Liver (tissue), 9 donors: ENCODE measurements around the gene METTL15. TPM values are rescaled to one million over a fixed set of nuclear protein-coding genes. Genes with fewer than 3 reads are reported as not detected.

Source experiments
- DNase-seq: peaks from one replicate; pipeline ENCODE4 v3.0.0-alpha.2; 2017; ENCODE audit warnings: low spot score
- H3K27ac ChIP-seq, 2 donors: one replicate each; pipeline ENCODE4 v1.7.0; 2013; ENCODE audit warnings: inconsistent platforms in 2 of 2, low read length in 2 of 2, control low read depth in 1 of 2, low read depth in 1 of 2, mild to moderate bottlenecking in 1 of 2
- H3K27me3 ChIP-seq, 4 donors: one replicate each; pipeline versions ENCODE4 v1.6.1 to v1.7.0; 2013; ENCODE audit warnings: low read length in 3 of 4, inconsistent platforms in 1 of 4, mild to moderate bottlenecking in 1 of 4, moderate library complexity in 1 of 4; ENCODE audit not compliant: control insufficient read depth in 4 of 4, insufficient read depth in 4 of 4
- H3K36me3 ChIP-seq, 4 donors: one replicate each; pipeline versions ENCODE4 v1.6.1 to v1.7.0; 2013; ENCODE audit warnings: low read length in 3 of 4, mild to moderate bottlenecking in 3 of 4, low read depth in 1 of 4, moderate library complexity in 1 of 4; ENCODE audit not compliant: control insufficient read depth in 4 of 4, insufficient read depth in 3 of 4
- H3K4me1 ChIP-seq, 4 donors: one replicate each; pipeline versions ENCODE4 v1.6.1 to v1.7.0; 2013; ENCODE audit warnings: low read length in 3 of 4, mild to moderate bottlenecking in 3 of 4, moderate library complexity in 1 of 4; ENCODE audit not compliant: control insufficient read depth in 4 of 4, insufficient read depth in 4 of 4
- H3K4me3 ChIP-seq, 3 donors: one replicate each; pipeline versions ENCODE4 v1.6.1 to v1.7.0; 2013; ENCODE audit warnings: low read length in 3 of 3, control low read depth in 1 of 3, low read depth in 1 of 3, mild to moderate bottlenecking in 1 of 3
- H3K9ac ChIP-seq, 2 donors: one replicate each; pipeline ENCODE4 v1.7.0; 2013; ENCODE audit warnings: low read length in 2 of 2, mild to moderate bottlenecking in 2 of 2, moderate library complexity in 2 of 2, control low read depth in 1 of 2, low read depth in 1 of 2
- H3K9me3 ChIP-seq, 4 donors: one replicate each; pipeline versions ENCODE4 v1.6.1 to v1.7.0; 2013; ENCODE audit warnings: low read length in 3 of 4; ENCODE audit not compliant: control insufficient read depth in 4 of 4
- EGR1 ChIP-seq, 2 donors: IDR thresholded peaks; 2 replicates each; pipeline ENCODE4 v1.6.1; 2016 to 2018; ENCODE audit warnings: antibody characterized with exemption in 2 of 2, low read depth in 2 of 2
- FOXA1 ChIP-seq: IDR thresholded peaks from 2 replicates; pipeline ENCODE4 v1.6.1; 2016; ENCODE audit warnings: antibody characterized with exemption
- FOXA2 ChIP-seq: IDR thresholded peaks from 2 replicates; pipeline ENCODE4 v1.6.1; 2016; ENCODE audit warnings: antibody characterized with exemption
- GABPA ChIP-seq, 2 donors: IDR thresholded peaks in 1 of 2; conservative IDR thresholded peaks in 1 of 2; 2 replicates each; pipeline ENCODE4 v1.6.1; 2016; ENCODE audit warnings: antibody characterized with exemption in 2 of 2, mild to moderate bottlenecking in 1 of 2, moderate library complexity in 1 of 2
- HNF4A ChIP-seq, 2 donors: conservative IDR thresholded peaks; 2 replicates each; pipeline ENCODE4 v1.6.1; 2016; ENCODE audit warnings: antibody characterized with exemption in 2 of 2, mild to moderate bottlenecking in 2 of 2
- HNF4G ChIP-seq: IDR thresholded peaks from 2 replicates; pipeline ENCODE4 v1.6.1; 2016; ENCODE audit warnings: antibody characterized with exemption
- JUND ChIP-seq, 2 donors: IDR thresholded peaks; 2 replicates each; pipeline ENCODE4 v1.6.1; 2016; ENCODE audit warnings: antibody characterized with exemption in 2 of 2
- NR2F2 ChIP-seq: IDR thresholded peaks from 2 replicates; pipeline ENCODE4 v1.6.1; 2016; ENCODE audit warnings: antibody characterized with exemption
- RAD21 ChIP-seq, 2 donors: IDR thresholded peaks; 2 replicates each; pipeline ENCODE4 v1.6.1; 2016; ENCODE audit warnings: antibody characterized with exemption in 2 of 2, mild to moderate bottlenecking in 2 of 2
- RXRA ChIP-seq, 2 donors: IDR thresholded peaks; 2 replicates each; pipeline ENCODE4 v1.6.1; 2017 to 2018; ENCODE audit warnings: antibody characterized with exemption in 2 of 2, mild to moderate bottlenecking in 1 of 2
- SP1 ChIP-seq: IDR thresholded peaks from 2 replicates; pipeline ENCODE4 v1.6.1; 2018; ENCODE audit warnings: antibody characterized with exemption, mild to moderate bottlenecking
- TAF1 ChIP-seq: conservative IDR thresholded peaks from 2 replicates; pipeline ENCODE4 v1.6.1; 2016; ENCODE audit warnings: antibody characterized with exemption, mild to moderate bottlenecking
- YY1 ChIP-seq: IDR thresholded peaks from 2 replicates; pipeline ENCODE4 v1.6.1; 2016; ENCODE audit warnings: antibody characterized with exemption, mild to moderate bottlenecking
- WGBS: extraction: QIAGEN DNeasy Blood & Tissue Kit; methylation state at CpG from one replicate; pipeline ENCODE4 v1.1.7; 2013; 5-methylcytosine and 5-hydroxymethylcytosine counted together
- polyA plus RNA-seq, 2 donors: library from polyadenylated mRNA; stranded (reverse) in 1 of 2; unstranded in 1 of 2; fragments of 200-250 nt in 1 of 2; fragments of >200 nt in 1 of 2; fragmentation: Nextera tagmentation in 1 of 2; extraction: Ambion mirVana in 1 of 2; gene quantifications; one replicate each; pipeline versions ENCODE4 v1.2.1 to v1.2.3, GENCODE V29; 2013 to 2015
- total RNA-seq, 2 donors: library from RNA; depleted of rRNA; stranded (reverse); fragments of >200 nt; gene quantifications; one replicate each; pipeline ENCODE4 v1.2.3, GENCODE V29; 2014
- TF ChIP-seq, protein P1 (sequence below): IDR thresholded peaks from 2 replicates; pipeline ENCODE4 v1.6.1; 2016; ENCODE audit warnings: antibody characterized with exemption
- TF ChIP-seq, protein P2 (sequence below): IDR thresholded peaks from 2 replicates; pipeline ENCODE4 v1.6.1; 2016; ENCODE audit warnings: antibody characterized with exemption
- TF ChIP-seq, protein P3 (sequence below): IDR thresholded peaks from 2 replicates; pipeline ENCODE4 v1.6.1; 2016; ENCODE audit warnings: antibody characterized with exemption, mild to moderate bottlenecking
- TF ChIP-seq, protein P4 (sequence below): fragments of 150-350 bp; IDR thresholded peaks from 2 replicates; pipeline ENCODE4 v1.5.1; 2017; ENCODE audit warnings: improper control_type of control experiment, low read depth, low read length; ENCODE audit not compliant: missing input control
- donor health status: healthy.
- donor health status: healthy.
- donor health status: healthy.
- donor health status: healthy.
- donor health status: healthy.

Gene METTL15
- total and polyA plus RNA-seq, 4 donors, result 4.1 to 11.5 (median 8.1) TPM

DNA sequence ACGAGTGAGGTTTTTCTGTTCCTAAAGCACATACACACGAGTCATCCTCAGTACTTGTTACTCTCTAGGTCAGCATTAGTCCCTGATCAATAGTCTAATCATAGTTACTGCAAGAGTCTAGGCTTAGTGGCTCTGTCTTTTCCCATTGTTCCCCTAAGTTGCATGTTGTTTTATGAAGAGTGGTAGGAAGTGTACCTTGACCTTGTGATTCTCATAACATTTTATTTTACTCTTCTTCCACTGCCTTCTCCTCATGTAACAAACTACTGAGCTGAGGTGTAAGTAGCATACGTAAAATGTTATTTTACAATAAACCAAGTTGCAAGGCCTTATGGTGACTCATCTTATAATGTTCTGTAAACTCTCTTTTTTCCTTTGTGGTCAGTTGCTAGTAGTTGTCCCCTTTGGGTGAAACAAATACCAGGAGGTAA, 15.0 kb downstream of the METTL15 start:
- no peaks in the 10 kb centered on the region for H3K27me3 ChIP-seq
- H3K9me3 ChIP-seq, result no peaks in the 10 kb centered on the region
- no peak for DNase-seq
- TF ChIP-seq GABPA (IDR thresholded peaks at IDR 0.05 in 1 of 2, conservative IDR thresholded peaks at IDR 0.05 in 1 of 2), result no peak
- no peak for TF ChIP-seq TAF1
- TF ChIP-seq, protein P1, sequence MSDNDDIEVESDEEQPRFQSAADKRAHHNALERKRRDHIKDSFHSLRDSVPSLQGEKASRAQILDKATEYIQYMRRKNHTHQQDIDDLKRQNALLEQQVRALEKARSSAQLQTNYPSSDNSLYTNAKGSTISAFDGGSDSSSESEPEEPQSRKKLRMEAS, result no peak
- no peak for TF ChIP-seq FOXA2
- no peak for TF ChIP-seq YY1
- no peak for TF ChIP-seq RAD21 (IDR thresholded peaks at IDR 0.05)
- TF ChIP-seq, protein P2, sequence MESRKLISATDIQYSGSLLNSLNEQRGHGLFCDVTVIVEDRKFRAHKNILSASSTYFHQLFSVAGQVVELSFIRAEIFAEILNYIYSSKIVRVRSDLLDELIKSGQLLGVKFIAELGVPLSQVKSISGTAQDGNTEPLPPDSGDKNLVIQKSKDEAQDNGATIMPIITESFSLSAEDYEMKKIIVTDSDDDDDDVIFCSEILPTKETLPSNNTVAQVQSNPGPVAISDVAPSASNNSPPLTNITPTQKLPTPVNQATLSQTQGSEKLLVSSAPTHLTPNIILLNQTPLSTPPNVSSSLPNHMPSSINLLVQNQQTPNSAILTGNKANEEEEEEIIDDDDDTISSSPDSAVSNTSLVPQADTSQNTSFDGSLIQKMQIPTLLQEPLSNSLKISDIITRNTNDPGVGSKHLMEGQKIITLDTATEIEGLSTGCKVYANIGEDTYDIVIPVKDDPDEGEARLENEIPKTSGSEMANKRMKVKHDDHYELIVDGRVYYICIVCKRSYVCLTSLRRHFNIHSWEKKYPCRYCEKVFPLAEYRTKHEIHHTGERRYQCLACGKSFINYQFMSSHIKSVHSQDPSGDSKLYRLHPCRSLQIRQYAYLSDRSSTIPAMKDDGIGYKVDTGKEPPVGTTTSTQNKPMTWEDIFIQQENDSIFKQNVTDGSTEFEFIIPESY, result no peak
- TF ChIP-seq SP1, result no peak
- TF ChIP-seq HNF4G, result no peak
- TF ChIP-seq RXRA (IDR thresholded peaks at IDR 0.05), result no peak
- TF ChIP-seq, protein P3, sequence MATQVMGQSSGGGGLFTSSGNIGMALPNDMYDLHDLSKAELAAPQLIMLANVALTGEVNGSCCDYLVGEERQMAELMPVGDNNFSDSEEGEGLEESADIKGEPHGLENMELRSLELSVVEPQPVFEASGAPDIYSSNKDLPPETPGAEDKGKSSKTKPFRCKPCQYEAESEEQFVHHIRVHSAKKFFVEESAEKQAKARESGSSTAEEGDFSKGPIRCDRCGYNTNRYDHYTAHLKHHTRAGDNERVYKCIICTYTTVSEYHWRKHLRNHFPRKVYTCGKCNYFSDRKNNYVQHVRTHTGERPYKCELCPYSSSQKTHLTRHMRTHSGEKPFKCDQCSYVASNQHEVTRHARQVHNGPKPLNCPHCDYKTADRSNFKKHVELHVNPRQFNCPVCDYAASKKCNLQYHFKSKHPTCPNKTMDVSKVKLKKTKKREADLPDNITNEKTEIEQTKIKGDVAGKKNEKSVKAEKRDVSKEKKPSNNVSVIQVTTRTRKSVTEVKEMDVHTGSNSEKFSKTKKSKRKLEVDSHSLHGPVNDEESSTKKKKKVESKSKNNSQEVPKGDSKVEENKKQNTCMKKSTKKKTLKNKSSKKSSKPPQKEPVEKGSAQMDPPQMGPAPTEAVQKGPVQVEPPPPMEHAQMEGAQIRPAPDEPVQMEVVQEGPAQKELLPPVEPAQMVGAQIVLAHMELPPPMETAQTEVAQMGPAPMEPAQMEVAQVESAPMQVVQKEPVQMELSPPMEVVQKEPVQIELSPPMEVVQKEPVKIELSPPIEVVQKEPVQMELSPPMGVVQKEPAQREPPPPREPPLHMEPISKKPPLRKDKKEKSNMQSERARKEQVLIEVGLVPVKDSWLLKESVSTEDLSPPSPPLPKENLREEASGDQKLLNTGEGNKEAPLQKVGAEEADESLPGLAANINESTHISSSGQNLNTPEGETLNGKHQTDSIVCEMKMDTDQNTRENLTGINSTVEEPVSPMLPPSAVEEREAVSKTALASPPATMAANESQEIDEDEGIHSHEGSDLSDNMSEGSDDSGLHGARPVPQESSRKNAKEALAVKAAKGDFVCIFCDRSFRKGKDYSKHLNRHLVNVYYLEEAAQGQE, result no peak
- TF ChIP-seq, protein P4, sequence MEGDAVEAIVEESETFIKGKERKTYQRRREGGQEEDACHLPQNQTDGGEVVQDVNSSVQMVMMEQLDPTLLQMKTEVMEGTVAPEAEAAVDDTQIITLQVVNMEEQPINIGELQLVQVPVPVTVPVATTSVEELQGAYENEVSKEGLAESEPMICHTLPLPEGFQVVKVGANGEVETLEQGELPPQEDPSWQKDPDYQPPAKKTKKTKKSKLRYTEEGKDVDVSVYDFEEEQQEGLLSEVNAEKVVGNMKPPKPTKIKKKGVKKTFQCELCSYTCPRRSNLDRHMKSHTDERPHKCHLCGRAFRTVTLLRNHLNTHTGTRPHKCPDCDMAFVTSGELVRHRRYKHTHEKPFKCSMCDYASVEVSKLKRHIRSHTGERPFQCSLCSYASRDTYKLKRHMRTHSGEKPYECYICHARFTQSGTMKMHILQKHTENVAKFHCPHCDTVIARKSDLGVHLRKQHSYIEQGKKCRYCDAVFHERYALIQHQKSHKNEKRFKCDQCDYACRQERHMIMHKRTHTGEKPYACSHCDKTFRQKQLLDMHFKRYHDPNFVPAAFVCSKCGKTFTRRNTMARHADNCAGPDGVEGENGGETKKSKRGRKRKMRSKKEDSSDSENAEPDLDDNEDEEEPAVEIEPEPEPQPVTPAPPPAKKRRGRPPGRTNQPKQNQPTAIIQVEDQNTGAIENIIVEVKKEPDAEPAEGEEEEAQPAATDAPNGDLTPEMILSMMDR, result no peak
- no peak for TF ChIP-seq EGR1 (IDR thresholded peaks at IDR 0.05; ENCODE audit: low read depth in 2 of 2)
- no peak for TF ChIP-seq FOXA1
- TF ChIP-seq HNF4A (conservative IDR thresholded peaks at IDR 0.05), result no peak
- TF ChIP-seq NR2F2, result no peak
- TF ChIP-seq JUND (IDR thresholded peaks at IDR 0.05), result no peak
- no peaks in the 10 kb centered on the region for H3K4me1 ChIP-seq
- WGBS, result 89% methylated on average over 3 of the region's 3 CpGs
- H3K27ac ChIP-seq, result no peak overlapping the region
- H3K4me3 ChIP-seq, result no peak overlapping the region
- no peak overlapping the region for H3K9ac ChIP-seq
- H3K36me3 ChIP-seq, result peaks cover 0 to 2% (median 0%) of the 10 kb centered on the region in 4 donors

DNA sequence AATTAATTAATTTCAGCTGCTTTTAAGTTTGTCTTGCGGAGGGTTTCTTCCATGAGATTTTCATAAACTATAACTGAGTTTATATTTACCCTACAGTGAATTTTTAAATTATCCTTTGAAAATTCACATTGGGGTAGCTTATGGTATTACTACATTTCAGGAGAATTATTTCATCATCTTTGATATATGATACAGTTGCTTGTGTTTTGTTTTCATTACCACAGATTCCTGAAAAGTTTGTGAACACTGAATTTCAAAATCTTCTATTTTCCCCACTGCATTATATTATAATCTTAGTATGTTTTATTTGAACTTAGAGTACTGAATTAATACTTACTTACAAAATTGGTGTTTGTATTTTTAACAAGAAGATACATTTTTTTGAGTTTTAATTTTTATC, 24.4 kb downstream of the METTL15 start:
- H3K9ac ChIP-seq, result no peak overlapping the region
- TF ChIP-seq EGR1 (IDR thresholded peaks at IDR 0.05; ENCODE audit: low read depth in 2 of 2) (no peak), HNF4G (no peak), FOXA1 (no peak), GABPA (IDR thresholded peaks at IDR 0.05 in 1 of 2, conservative IDR thresholded peaks at IDR 0.05 in 1 of 2) (no peak), HNF4A (conservative IDR thresholded peaks at IDR 0.05) (no peak)
- TF ChIP-seq, protein P1, result no peak
- H3K4me1 ChIP-seq, result no peaks in the 10 kb centered on the region
- H3K27me3 ChIP-seq, result no peaks in the 10 kb centered on the region
- H3K4me3 ChIP-seq, result no peak overlapping the region
- no peak overlapping the region for H3K27ac ChIP-seq
- no peak for DNase-seq
- 62% methylated on average over 1 of the region's 1 CpG for WGBS
- H3K9me3 ChIP-seq, result no peaks in the 10 kb centered on the region
- peaks cover 0 to 4% (median under 1%) of the 10 kb centered on the region in 4 donors for H3K36me3 ChIP-seq
